ENCODE measurements around the gene LDB2.

The LDB2 gene

DNA sequence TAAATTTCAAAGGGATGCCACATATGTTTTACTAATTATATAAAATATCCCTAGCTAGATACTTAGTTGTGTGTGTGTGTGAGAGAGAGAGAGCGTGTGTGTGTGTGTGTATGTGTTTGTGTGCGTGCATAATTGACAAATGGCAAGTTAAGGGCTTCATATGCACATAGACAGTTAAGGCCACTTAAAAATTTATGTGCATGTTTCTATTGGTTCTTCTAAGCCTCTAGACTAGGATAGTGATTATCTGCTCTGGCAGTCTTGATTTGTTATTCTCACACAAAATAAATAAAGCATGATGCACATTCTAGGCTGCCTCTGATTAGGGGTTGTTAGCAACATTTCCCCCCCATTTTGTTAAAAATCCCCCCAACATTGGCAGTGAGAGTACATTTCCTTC is 393.2 kb downstream of the LDB2 start:
- H3K79me2 ChIP-seq (ENCODE audit: control insufficient read depth, insufficient read depth, low read length) = no peaks in the 10 kb centered on the region
- 100% methylated on average over 2 of the region's 2 CpGs for WGBS (ENCODE audit: extremely low coverage, insufficient coverage, low lambda C conversion rate)
- H4K8ac ChIP-seq (ENCODE audit: low read depth, low read length) = no peak overlapping the region
- H3K23ac ChIP-seq (ENCODE audit: low read length) = no peak overlapping the region
- no peak overlapping the region for H4K5ac ChIP-seq (ENCODE audit: low read length)
- no peak overlapping the region for H3K4me3 ChIP-seq (ENCODE audit: low read length)
- no peaks in the 10 kb centered on the region for H3K27me3 ChIP-seq (ENCODE audit: insufficient read depth, low read length, poor library complexity)
- H3K27ac ChIP-seq (ENCODE audit: low read depth, low read length) = no peak overlapping the region
- no peak overlapping the region for H2AK5ac ChIP-seq (ENCODE audit: low read length)
- no peak overlapping the region for H3K4me2 ChIP-seq (ENCODE audit: low read length)
- H2BK15ac ChIP-seq (replicated peaks; ENCODE audit: low read depth) = no peak overlapping the region
- no peak overlapping the region for H2BK5ac ChIP-seq (ENCODE audit: low read length)
- peaks cover 8% of the 10 kb centered on the region for H3K36me3 ChIP-seq (ENCODE audit: control insufficient read depth, insufficient read depth, low read length)
- no peak overlapping the region for H3K56ac ChIP-seq (ENCODE audit: low read length)
- no peak overlapping the region for H3K9ac ChIP-seq (ENCODE audit: low read length)
- no peaks in the 10 kb centered on the region for H3K79me1 ChIP-seq (ENCODE audit: low read length)
- H3K18ac ChIP-seq (ENCODE audit: low read length) = no peak overlapping the region
- DNase-seq = no peak
- H2BK120ac ChIP-seq (ENCODE audit: low read depth, low read length) = no peak overlapping the region
- no peaks in the 10 kb centered on the region for H3K4me1 ChIP-seq (ENCODE audit: control insufficient read depth, low read depth, low read length)
- H3K4ac ChIP-seq (ENCODE audit: low read depth, low read length) = no peak overlapping the region

DNA sequence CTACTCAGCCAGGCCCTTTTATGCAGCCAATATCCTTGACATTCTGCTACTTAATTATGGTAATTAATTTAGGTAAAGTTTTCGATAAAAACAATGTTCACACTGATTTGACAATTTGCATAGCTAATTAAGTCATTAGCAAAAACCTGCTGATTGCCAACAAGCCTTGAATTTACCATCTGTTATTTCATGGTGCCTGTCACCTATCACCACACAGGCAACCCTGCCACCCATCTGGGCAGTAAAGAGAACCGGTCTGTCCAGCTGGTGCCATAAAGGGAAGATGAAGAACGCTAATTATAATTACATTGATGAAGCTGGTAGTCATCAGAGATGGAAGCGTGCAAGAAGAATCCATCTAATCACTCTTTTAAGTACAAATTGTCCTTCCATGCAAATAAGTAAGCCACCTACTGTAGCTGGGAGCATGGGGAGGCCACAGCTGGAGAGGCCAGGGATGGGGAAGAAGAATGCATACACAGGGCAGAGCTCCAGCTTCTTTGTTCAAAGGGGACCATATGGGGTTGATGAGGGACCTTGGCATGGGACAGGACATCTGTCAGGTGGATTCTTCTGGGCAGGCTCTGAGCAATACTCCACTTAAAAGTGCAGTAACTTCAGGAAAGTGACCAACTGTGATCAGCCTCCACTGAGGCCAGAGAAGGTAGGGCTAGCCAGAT is 394.9 kb downstream of the LDB2 start:
- no peak overlapping the region for H2BK120ac ChIP-seq (ENCODE audit: low read depth, low read length)
- H3K79me1 ChIP-seq (ENCODE audit: low read length) = no peaks in the 10 kb centered on the region
- H3K27me3 ChIP-seq (ENCODE audit: insufficient read depth, low read length, poor library complexity) = no peaks in the 10 kb centered on the region
- no CpG with 5 or more reads among the region's 4 CpGs for WGBS (ENCODE audit: extremely low coverage, insufficient coverage, low lambda C conversion rate)
- no peak overlapping the region for H3K4ac ChIP-seq (ENCODE audit: low read depth, low read length)
- no peak overlapping the region for H3K18ac ChIP-seq (ENCODE audit: low read length)
- no peak overlapping the region for H3K4me2 ChIP-seq (ENCODE audit: low read length)
- no peak for DNase-seq
- H4K5ac ChIP-seq (ENCODE audit: low read length) = no peak overlapping the region
- H2AK5ac ChIP-seq (ENCODE audit: low read length) = no peak overlapping the region
- H2BK15ac ChIP-seq (replicated peaks; ENCODE audit: low read depth) = no peak overlapping the region
- H3K4me3 ChIP-seq (ENCODE audit: low read length) = no peak overlapping the region
- H3K4me1 ChIP-seq (ENCODE audit: control insufficient read depth, low read depth, low read length) = no peaks in the 10 kb centered on the region
- H3K27ac ChIP-seq (ENCODE audit: low read depth, low read length) = no peak overlapping the region
- no peaks in the 10 kb centered on the region for H3K79me2 ChIP-seq (ENCODE audit: control insufficient read depth, insufficient read depth, low read length)
- no peak overlapping the region for H3K56ac ChIP-seq (ENCODE audit: low read length)
- no peak overlapping the region for H3K23ac ChIP-seq (ENCODE audit: low read length)
- peaks cover 8% of the 10 kb centered on the region for H3K36me3 ChIP-seq (ENCODE audit: control insufficient read depth, insufficient read depth, low read length)
- no peak overlapping the region for H3K9ac ChIP-seq (ENCODE audit: low read length)
- H4K8ac ChIP-seq (ENCODE audit: low read depth, low read length) = no peak overlapping the region
- no peak overlapping the region for H2BK5ac ChIP-seq (ENCODE audit: low read length)

DNA sequence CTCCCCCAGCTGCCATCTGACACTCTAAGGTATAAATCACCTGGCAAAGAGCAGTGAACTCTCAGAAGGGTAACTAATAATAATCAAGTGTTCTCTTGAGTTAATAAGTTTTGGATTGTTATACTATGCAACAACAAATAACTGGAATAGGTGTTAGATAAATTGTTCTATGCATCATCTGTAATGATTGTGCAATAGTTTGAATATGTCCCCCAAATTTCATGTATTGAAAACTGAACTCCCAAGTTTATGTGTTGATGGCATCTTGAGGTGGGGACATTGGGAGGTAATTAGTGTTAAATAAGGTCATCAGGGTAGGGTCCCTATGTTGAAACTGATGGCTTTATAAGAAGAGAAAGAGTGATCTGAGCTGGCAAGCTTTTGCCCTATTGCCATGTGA is 399.5 kb downstream of the LDB2 start:
- H3K79me1 ChIP-seq (ENCODE audit: low read length) = no peaks in the 10 kb centered on the region
- H2BK5ac ChIP-seq (ENCODE audit: low read length) = no peak overlapping the region
- no peaks in the 10 kb centered on the region for H3K79me2 ChIP-seq (ENCODE audit: control insufficient read depth, insufficient read depth, low read length)
- no peak overlapping the region for H4K8ac ChIP-seq (ENCODE audit: low read depth, low read length)
- no peaks in the 10 kb centered on the region for H3K27me3 ChIP-seq (ENCODE audit: insufficient read depth, low read length, poor library complexity)
- H2BK15ac ChIP-seq (replicated peaks; ENCODE audit: low read depth) = no peak overlapping the region
- H3K4ac ChIP-seq (ENCODE audit: low read depth, low read length) = no peak overlapping the region
- no peak overlapping the region for H2AK5ac ChIP-seq (ENCODE audit: low read length)
- DNase-seq = no peak
- no peaks in the 10 kb centered on the region for H3K36me3 ChIP-seq (ENCODE audit: control insufficient read depth, insufficient read depth, low read length)
- H2BK120ac ChIP-seq (ENCODE audit: low read depth, low read length) = no peak overlapping the region
- no peaks in the 10 kb centered on the region for H3K4me1 ChIP-seq (ENCODE audit: control insufficient read depth, low read depth, low read length)
- H3K27ac ChIP-seq (ENCODE audit: low read depth, low read length) = no peak overlapping the region
- H3K4me3 ChIP-seq (ENCODE audit: low read length) = no peak overlapping the region
- no peak overlapping the region for H3K4me2 ChIP-seq (ENCODE audit: low read length)
- H3K56ac ChIP-seq (ENCODE audit: low read length) = no peak overlapping the region
- H4K5ac ChIP-seq (ENCODE audit: low read length) = no peak overlapping the region
- H3K18ac ChIP-seq (ENCODE audit: low read length) = no peak overlapping the region
- H3K23ac ChIP-seq (ENCODE audit: low read length) = no peak overlapping the region
- no peak overlapping the region for H3K9ac ChIP-seq (ENCODE audit: low read length)

DNA sequence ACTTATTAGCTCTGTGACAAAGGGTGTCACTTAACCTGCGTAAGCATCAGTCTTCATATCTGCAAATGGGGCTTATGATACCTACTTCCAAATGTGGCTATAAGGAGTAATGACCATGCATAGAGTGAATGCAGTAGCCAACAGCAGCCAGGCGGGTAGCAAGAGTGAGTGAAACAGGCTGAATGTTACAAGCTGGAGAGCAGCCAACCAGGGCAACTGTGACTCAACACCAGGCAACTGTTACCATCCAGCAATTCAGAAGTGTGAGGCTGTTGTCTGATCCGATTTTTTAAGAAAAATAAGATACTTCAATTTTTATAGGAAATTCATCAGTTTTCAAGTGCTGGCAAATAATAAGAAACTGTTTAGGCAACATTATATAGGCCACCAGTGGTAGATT is 401.9 kb downstream of the LDB2 start:
- Histone ChIP-seq H2AK5ac (ENCODE audit: low read length) (no peak overlapping the region), H2BK5ac (ENCODE audit: low read length) (no peak overlapping the region), H3K4ac (ENCODE audit: low read depth, low read length) (no peak overlapping the region), H3K9ac (ENCODE audit: low read length) (no peak overlapping the region), H4K5ac (ENCODE audit: low read length) (no peak overlapping the region), H3K4me2 (ENCODE audit: low read length) (no peak overlapping the region), H3K56ac (ENCODE audit: low read length) (no peak overlapping the region), H3K4me3 (ENCODE audit: low read length) (no peak overlapping the region), H2BK120ac (ENCODE audit: low read depth, low read length) (no peak overlapping the region), H3K27ac (ENCODE audit: low read depth, low read length) (no peak overlapping the region), H4K8ac (ENCODE audit: low read depth, low read length) (no peak overlapping the region), H3K18ac (ENCODE audit: low read length) (no peak overlapping the region), H3K79me1 (ENCODE audit: low read length) (no peaks in the 10 kb centered on the region), H3K4me1 (ENCODE audit: control insufficient read depth, low read depth, low read length) (no peaks in the 10 kb centered on the region), H3K36me3 (ENCODE audit: control insufficient read depth, insufficient read depth, low read length) (no peaks in the 10 kb centered on the region), H2BK15ac (replicated peaks; ENCODE audit: low read depth) (no peak overlapping the region), H3K23ac (ENCODE audit: low read length) (no peak overlapping the region), H3K27me3 (ENCODE audit: insufficient read depth, low read length, poor library complexity) (no peaks in the 10 kb centered on the region), H3K79me2 (ENCODE audit: control insufficient read depth, insufficient read depth, low read length) (no peaks in the 10 kb centered on the region)
- WGBS (ENCODE audit: extremely low coverage, insufficient coverage, low lambda C conversion rate) = no CpG with 5 or more reads among the region's 3 CpGs
- DNase-seq = peak; percentile 19

DNA sequence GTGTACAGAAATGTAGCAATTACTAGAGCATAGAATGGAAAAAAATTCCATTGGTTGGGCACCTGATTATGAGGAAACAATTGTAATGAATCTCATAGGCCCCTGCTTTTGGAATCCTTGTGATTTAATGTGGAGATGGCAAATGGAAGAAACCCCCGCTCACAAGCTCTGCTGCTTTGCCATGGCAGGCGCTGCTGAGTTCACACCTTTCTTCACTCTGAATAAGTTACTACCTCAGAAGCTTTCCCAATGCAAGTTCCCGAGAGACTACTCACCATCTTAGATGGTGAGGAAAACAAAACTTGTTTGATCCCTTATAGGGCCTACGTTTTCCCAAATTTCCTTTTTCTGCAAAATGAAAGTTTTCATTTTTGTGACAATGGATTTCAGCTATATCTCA is 405.6 kb downstream of the LDB2 start:
- Histone ChIP-seq H3K27ac (ENCODE audit: low read depth, low read length) (no peak overlapping the region), H3K23ac (ENCODE audit: low read length) (no peak overlapping the region), H3K4ac (ENCODE audit: low read depth, low read length) (no peak overlapping the region), H2AK5ac (ENCODE audit: low read length) (no peak overlapping the region), H4K5ac (ENCODE audit: low read length) (no peak overlapping the region), H3K4me2 (ENCODE audit: low read length) (no peak overlapping the region), H3K18ac (ENCODE audit: low read length) (no peak overlapping the region), H3K27me3 (ENCODE audit: insufficient read depth, low read length, poor library complexity) (no peaks in the 10 kb centered on the region), H3K4me3 (ENCODE audit: low read length) (no peak overlapping the region), H2BK5ac (ENCODE audit: low read length) (no peak overlapping the region), H2BK15ac (replicated peaks; ENCODE audit: low read depth) (no peak overlapping the region), H3K56ac (ENCODE audit: low read length) (no peak overlapping the region), H3K79me1 (ENCODE audit: low read length) (no peaks in the 10 kb centered on the region), H3K4me1 (ENCODE audit: control insufficient read depth, low read depth, low read length) (no peaks in the 10 kb centered on the region), H3K9ac (ENCODE audit: low read length) (no peak overlapping the region), H3K36me3 (ENCODE audit: control insufficient read depth, insufficient read depth, low read length) (no peaks in the 10 kb centered on the region), H2BK120ac (ENCODE audit: low read depth, low read length) (no peak overlapping the region), H3K79me2 (ENCODE audit: control insufficient read depth, insufficient read depth, low read length) (no peaks in the 10 kb centered on the region), H4K8ac (ENCODE audit: low read depth, low read length) (no peak overlapping the region)
- peak; percentile 83 for DNase-seq
- WGBS (ENCODE audit: extremely low coverage, insufficient coverage, low lambda C conversion rate) = no CpG with 5 or more reads among the region's 4 CpGs

DNA sequence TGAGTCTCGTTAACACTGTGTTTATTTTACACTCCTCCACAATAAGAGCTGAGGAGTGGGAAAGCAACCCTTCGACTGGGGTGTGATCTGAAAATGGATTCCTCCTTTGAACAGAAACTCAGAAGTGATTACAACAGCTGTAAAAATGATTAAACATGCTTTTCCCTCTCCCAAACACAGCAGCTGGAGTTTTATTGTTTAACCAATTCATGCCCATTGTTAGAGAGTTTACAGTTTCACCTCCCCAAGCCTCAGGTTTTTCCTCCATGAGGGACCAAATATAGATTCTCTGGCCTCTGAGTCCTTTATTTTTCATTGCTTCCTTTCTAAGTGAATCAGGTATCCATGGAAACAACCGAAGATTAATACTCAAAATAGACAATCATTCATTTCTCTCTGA is 409.2 kb downstream of the LDB2 start:
- Histone ChIP-seq H2BK120ac (ENCODE audit: low read depth, low read length) (no peak overlapping the region), H3K27ac (ENCODE audit: low read depth, low read length) (no peak overlapping the region), H2AK5ac (ENCODE audit: low read length) (no peak overlapping the region), H3K36me3 (ENCODE audit: control insufficient read depth, insufficient read depth, low read length) (no peaks in the 10 kb centered on the region), H4K5ac (ENCODE audit: low read length) (no peak overlapping the region), H3K23ac (ENCODE audit: low read length) (no peak overlapping the region), H3K56ac (ENCODE audit: low read length) (no peak overlapping the region), H3K4me2 (ENCODE audit: low read length) (no peak overlapping the region), H2BK15ac (replicated peaks; ENCODE audit: low read depth) (no peak overlapping the region), H2BK5ac (ENCODE audit: low read length) (no peak overlapping the region), H3K4me1 (ENCODE audit: control insufficient read depth, low read depth, low read length) (no peaks in the 10 kb centered on the region), H3K9ac (ENCODE audit: low read length) (no peak overlapping the region), H4K8ac (ENCODE audit: low read depth, low read length) (no peak overlapping the region), H3K79me1 (ENCODE audit: low read length) (no peaks in the 10 kb centered on the region), H3K4ac (ENCODE audit: low read depth, low read length) (no peak overlapping the region), H3K79me2 (ENCODE audit: control insufficient read depth, insufficient read depth, low read length) (no peaks in the 10 kb centered on the region), H3K4me3 (ENCODE audit: low read length) (no peak overlapping the region), H3K27me3 (ENCODE audit: insufficient read depth, low read length, poor library complexity) (no peaks in the 10 kb centered on the region), H3K18ac (ENCODE audit: low read length) (no peak overlapping the region)
- DNase-seq = no peak
- no CpG with 5 or more reads among the region's 3 CpGs for WGBS (ENCODE audit: extremely low coverage, insufficient coverage, low lambda C conversion rate)

All from mesendoderm (in vitro differentiated cells).